NCI-H2081 (cell line): Measurements from ENCODE around the gene PLCG1.

Source experiments
- DNase-seq, 2 experiments: peaks; one replicate each; lab custom pipeline; 2025; lab: John Stamatoyannopoulos, UW

PLCG1 gene

DNA sequence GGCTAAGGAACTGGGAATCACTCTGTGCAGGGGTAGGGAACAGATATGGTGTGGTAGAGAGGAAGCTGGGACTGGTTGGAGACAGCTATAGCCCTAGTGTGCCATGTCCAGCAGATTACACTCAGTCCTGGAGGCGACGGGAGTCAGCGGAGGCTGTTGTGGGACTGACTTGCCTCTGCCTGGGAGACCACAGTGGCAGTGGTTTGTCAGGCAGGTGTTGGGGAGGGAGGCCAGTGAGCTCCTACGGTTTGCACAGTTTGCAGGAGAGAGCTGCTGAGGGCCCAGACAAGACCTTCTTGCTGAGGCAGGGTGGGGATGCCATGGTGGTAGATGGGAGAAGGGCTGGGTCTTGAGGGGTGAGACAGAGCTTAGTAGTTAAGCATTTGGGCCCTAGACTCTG, 4.9 kb downstream of the PLCG1 start:
- no peak for DNase-seq

DNA sequence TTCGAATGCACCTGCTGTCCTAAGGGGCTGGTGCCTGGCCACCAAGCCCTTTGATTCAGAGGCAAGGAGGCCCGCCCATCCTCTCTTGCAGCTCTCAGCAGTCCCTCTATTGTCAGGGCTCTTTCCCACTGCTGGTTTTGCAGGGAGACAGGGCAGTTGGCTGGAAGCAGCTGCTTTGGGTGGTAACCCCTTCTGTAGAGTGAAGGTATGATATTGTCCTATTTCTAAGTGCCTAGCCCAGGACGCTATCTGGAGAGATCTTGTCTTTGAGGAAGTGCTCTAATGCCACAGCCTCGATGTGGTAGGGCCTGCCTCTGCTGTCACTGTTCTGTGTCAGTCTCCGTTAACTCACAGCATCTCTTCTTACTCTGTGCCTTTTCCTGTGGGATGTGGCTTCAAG, 5.6 kb downstream of the PLCG1 start:
- DNase-seq, result no peak

DNA sequence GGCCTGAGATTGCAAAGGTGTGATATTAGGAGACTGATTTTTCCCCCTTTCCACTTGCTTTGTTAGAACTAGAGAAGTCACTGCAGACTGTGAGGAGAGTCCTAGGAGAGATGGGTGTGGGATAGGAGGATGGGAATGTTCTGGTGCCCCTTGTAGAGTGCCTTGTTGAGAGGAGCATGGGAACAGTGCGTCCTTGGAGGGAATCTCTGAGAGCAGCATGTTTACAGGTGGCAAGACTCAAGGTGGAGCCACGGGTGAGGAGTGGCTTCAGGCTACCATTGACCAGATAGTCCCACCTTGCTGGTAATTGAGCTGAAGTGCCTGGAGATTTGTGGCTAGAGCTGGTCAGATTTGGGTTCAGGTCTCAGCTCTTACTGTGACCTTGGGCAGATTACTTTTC, 6.0 kb downstream of the PLCG1 start:
- DNase-seq, result no peak

DNA sequence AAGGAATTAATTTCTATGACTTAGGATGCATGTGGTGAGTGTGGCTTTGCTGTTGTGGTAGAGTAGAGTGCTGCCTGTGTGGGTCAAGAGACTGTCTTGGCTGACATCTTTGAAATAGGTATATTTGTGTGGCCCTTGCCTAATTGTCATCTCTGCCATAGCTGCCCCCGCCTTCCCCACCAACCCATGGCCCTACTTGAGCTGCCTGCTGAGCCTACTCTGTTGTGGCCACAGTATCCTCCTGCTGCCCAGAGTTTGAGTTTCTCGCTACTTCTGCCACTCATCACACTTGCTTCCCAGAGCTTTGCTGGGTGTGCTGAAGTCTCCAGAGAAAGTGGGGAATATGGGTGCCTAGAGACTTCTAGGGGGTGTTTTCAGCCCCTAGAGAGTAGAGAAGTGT, 8.0 kb downstream of the PLCG1 start:
- DNase-seq, result no peak

DNA sequence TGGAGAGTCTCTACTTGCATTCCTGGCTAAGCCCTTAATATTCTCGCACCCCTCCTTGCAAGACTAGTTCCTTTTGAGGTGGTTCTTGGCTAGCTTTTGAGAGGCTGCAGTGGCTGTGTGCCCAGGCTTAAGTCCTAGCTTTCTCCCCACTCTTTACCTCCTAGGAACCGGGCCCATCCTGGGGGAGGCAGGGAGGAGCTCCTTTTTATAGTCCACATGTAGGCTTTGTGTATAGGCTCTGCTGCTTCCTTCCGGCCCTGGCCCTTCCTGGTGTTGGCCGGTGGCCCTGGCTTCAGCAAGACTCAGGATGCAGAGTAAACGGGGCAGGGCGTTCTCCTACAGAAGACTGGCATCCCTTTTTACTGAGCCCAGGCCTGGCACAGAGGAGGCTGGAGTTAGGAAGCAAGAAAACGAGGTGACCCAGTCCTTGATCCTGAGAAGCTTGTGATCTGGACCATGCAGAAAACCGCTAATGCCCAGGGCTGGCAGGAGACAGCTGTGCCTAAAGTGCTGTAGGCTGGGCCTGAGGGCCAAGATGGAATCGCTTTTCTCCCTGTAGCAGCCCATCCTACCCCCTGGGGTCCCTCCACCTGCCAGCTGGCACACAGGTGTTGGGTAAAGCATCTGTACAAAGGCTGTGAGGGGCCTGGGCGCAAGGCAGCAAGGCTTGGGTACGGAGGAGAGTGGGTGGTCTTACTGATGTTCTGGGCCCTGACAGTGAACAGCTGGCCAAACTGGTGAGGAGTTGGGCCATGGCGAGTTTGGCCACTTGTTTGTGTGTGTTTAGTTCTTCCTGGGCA, 8.7 kb downstream of the PLCG1 start:
- DNase-seq, result peak in 1 of 2 experiments; percentile 6

DNA sequence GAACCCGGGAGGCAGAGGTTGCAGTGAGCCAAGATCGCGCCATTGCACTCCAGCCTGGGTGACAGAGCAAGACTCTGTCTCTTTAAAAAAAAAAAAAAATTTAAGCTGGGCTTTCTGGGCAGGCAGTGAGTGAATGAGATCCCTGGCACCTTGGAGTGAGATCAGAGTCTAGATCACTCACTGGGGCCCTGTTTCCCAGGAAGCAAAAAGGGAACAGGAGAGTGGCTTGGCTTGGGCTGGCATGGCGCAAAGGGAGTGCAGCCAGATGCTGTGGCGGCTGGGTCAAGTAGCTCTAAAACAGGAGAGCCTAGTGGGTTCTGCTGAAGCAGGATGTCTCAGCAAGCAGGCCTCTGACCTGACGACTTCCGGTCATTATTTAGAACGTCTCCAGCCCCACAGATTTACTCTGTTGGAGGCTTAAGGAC, 10.4 kb downstream of the PLCG1 start:
- DNase-seq, result no peak

DNA sequence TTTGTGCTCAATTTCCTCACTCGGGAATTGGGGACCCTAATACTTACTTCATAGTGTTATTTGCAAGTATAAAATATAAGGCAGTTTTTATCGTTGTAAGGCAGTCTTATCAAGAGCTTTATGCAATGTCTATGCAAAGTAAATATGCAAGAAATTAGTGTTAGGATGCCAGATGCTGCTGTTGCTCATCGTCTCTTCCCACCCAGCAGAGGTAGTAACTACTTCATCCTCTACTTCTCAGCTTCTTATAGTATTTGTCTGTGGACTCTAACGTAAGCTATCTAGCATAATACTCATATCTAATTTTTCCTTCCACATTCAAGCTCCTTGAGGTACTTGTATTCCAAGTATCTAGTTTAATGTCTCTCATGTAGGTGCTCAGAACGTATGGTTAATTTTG, 11.6 kb downstream of the PLCG1 start:
- no peak for DNase-seq

DNA sequence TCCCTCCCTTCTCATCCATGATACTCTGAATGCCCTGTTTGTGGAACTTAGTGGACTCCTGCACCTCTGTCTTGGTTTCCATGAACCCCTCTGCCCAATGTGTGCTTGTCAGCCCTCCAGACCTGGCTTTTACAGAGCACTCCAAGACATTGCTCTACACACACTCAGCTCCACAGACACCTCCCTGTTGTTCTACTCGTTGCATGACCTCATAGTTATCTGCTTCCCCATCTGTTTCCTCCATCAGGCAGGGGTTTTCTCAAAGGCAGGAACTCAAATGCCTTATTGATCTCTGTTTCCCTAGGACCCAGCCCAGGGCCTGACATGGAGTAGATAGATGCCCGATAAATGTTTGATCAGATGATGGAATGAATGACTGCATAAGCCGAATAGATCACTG, 13.3 kb downstream of the PLCG1 start:
- DNase-seq, result no peak

DNA sequence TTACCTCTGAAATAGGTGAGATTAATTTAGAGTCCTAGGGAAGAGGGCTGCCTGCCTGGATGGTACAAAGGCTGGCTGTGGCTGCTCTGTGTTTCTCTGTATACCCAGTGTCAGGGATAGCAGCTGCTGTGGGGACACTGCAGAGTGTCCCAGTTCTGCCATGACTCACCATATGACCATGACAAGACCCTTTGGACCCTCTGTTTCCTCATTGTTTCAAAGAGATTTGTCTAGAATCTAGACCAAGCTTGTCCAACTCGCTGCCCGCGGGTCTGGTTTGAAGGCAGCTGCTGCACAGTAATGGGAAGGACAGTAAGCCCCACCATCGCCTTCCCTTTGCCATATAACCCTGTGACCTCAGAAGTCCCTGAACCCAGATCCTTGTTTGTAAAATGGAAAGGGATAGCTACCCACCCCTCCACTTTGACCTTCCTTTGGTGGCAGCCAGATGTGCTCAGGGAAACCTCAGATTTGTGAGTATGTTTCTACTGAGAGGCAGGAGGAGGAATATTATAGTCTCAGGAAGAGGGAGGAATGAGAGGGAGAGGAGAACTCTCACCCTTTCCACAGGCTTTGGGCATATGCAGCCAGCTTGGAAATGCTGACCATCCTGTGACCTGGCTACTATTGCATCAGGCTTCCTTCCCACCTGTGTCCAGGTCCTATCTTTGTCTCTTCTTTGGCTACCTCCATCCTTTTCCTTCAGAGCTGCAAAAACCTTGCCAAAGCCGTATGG, 14.0 kb downstream of the PLCG1 start:
- DNase-seq, result no peak

DNA sequence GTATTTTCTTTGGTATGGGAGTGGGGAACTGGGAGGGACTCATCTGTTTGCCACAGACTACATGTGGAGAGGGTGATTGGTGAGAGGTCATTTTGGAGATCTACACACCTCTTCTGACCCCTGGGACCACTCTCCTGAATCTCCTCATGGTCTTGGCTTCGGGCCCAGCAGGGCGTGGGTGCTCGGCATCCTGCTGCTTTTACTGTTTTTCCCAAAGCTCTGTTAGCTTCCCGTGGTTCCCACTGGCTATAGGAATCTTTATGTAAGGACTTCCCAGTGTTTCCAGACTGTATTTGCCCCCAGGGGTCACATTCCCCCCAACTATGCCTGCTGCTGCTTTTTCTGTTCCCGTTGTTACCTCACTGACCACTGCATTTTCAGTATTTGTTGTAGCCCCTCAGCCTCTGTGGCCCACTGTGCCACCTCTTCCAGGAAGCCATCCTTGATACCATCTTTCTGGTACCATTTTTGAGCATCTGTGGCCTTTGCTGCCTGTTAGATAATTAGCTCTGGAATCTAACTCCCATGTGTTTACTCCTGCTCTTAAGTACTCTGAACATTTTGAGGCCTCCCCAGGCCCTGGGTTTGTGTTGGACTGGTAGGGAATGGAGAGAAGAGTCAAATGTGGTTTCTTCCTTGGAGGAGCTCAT, 14.9 kb downstream of the PLCG1 start:
- DNase-seq, result no peak

DNA sequence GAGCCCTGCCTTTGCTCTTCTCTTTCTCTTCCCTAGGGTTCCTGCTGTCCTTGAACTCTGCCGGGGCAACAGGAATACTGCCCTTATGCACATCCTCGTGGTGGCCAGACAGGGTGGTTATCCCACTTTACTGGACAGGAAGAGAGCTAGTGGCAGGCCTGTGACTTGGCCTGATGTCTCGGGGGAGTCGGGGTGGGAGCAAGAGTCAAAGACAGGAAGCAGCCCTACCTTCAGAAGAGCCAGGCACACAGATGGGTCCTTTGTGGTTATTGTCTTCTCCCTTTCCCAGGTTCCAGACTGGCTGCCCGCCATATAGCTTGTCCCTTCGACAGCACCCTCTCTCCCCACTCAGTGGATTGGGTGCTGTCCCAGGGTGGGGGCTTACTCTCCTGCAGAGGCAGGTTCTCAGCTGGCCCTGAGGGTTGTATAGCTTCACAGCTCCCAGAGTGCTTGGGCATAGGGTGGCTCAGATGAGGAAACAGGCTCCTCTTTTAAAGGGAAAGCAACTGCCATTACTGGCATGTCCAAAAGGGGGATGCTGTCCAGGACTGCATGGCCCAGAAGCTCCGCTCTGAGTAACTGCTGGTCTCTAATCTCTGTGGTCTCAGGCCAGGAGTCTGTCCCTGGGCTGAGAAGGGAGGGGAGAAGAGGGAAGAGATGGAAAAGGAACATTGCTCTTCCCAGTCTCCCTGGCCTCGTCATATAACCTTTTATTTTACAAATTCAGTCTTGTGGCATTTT, 17.3 kb downstream of the PLCG1 start:
- no peak for DNase-seq

DNA sequence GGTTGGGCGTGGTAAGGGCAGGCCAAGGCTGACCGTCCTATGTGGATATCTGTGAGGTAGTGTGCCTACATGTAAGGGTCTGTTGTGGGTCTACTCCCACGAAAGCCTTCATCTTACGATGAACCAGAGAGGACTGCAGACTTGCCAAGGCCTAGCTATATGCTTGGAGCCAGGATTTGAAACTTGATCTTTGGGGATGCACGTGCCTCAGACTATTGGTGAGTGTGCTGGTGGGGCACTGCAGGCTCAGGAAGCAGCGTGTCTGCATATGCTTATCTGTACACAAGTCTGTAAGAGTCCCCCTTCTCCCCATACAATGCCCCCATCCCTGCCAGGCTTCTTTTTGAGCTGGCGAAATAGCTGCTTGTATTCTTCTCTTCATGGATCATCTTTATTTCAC, 17.9 kb downstream of the PLCG1 start:
- no peak for DNase-seq

DNA sequence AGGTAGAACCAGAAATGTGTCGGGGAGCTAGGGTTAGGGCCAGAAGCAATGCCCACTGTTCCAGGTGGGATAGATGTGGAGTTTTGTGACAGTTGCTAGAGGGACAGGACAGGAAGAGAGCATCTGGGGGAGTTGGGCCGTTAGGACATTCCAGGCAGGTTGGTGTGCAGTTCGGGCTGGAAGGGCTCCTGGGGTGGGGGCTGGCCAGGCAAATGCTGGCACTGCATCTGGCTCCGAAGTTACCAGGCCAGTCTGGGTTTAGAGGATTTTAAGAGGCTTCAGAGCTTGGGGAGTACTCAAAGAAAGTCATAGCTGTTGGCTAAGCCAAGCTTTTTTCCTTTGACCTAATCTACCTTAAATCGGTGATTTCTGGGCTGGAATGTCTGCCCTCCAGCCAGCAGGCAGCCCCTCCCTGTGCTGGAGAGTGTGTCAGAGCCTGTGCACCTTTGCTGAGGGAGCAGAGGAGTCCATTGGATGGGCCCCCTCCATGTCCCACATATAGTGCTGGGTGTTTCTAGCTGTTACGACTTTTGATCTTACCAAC, 20.8 kb downstream of the PLCG1 start:
- DNase-seq, result no peak

DNA sequence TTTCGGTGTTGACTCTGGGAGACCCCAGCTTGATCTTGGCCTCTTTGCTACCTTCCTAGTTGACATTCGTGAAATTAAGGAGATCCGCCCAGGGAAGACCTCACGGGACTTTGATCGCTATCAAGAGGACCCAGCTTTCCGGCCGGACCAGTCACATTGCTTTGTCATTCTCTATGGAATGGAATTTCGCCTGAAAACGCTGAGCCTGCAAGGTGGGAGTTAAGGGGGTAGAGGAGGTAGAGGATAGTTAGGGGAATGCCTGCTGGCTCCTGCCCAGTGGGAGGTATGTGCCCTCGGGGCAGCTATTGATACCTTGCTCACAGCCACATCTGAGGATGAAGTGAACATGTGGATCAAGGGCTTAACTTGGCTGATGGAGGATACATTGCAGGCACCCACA, 22.2 kb downstream of the PLCG1 start:
- no peak for DNase-seq

DNA sequence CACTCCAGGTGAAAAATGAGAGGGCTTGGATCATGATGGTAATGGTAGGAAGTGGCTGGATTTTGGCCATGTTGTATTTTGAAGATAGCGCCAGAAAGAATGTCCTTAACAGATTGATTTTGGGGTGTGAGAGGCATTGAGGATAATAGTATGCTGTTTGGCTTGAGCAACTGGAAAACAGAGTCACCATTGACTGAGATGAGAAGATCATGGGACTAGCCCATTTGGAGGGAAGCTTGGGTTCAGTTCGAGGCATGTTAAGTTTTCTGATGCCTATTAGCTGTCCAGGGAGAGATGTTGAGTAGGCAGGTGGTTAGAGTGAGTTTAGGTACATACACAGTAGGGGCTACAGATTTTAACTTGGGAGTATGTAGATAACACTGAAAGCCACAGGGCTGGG, 23.3 kb downstream of the PLCG1 start:
- DNase-seq, result no peak

DNA sequence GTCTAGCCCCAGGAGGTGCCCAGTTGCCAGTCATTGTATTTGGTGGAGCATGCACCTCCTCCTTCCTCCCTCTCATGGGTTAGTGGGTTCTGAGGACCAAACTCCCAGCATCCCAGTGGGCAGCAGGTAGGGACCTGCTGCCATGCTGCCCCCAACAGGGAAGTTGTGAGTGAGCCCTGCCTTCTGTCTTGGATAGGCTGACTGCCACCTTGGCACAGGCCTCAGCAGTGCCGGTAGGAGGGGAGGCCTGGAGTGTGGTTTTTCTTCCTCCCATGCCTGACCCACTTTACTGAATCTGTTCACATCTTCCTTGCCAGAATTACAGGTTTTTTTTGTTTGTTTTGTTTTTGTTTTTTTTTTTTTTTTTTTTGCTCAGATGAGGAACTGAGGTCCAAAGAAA, 24.5 kb downstream of the PLCG1 start:
- no peak for DNase-seq

DNA sequence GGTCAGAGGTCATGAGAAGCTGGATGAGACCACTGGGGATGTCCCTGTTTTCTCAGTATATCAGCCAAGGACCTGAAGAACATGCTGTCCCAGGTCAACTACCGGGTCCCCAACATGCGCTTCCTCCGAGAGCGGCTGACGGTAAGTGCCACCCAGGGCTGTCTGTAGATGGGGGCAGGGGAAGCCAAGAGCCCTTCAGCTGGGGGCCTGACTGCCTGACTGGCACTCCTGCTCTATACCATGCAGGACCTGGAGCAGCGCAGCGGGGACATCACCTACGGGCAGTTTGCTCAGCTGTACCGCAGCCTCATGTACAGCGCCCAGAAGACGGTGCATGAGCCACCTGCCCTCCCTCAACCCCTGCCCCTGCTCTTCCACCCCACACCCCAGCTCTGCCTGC, 25.1 kb downstream of the PLCG1 start:
- DNase-seq, result no peak

DNA sequence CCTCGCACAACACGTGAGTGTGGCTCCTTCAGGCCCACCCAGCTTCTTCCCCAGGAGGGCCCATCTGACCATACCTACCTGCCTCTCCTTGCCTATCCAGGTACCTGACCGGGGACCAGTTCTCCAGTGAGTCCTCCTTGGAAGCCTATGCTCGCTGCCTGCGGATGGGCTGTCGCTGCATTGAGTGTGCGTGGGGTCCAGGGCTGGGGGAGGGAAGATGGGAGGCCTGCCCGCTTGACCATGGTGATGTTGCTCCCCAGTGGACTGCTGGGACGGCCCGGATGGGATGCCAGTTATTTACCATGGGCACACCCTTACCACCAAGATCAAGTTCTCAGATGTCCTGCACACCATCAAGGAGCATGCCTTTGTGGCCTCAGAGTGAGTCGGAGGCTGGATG, 26.5 kb downstream of the PLCG1 start:
- no peak for DNase-seq

DNA sequence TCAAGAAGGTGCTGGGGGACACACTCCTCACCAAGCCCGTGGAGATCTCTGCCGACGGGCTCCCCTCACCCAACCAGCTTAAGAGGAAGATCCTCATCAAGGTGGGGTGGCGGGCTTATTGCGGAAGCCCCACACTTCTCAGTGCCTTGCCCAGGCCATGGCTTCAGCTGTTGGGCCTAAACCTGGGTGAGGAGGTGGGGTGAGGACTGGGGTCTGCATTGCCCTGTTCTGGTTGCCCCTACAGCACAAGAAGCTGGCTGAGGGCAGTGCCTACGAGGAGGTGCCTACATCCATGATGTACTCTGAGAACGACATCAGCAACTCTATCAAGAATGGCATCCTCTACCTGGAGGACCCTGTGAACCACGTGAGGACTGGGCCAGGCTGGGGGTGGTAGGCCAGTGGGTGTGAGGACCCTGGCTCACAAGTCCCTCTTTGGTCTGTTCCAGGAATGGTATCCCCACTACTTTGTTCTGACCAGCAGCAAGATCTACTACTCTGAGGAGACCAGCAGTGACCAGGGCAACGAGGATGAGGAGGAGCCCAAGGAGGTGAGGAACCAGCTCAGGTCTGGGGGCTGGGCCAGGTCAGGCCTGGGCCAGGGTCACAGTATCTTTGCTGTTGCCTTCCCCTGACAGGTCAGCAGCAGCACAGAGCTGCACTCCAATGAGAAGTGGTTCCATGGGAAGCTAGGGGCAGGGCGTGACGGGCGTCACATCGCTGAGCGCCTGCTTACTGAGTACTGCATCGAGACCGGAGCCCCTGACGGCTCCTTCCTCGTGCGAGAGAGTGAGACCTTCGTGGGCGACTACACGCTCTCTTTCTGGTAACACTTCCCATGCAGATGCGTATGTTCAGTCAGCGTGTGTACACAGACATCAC, 27.9 kb downstream of the PLCG1 start:
- no peak for DNase-seq

DNA sequence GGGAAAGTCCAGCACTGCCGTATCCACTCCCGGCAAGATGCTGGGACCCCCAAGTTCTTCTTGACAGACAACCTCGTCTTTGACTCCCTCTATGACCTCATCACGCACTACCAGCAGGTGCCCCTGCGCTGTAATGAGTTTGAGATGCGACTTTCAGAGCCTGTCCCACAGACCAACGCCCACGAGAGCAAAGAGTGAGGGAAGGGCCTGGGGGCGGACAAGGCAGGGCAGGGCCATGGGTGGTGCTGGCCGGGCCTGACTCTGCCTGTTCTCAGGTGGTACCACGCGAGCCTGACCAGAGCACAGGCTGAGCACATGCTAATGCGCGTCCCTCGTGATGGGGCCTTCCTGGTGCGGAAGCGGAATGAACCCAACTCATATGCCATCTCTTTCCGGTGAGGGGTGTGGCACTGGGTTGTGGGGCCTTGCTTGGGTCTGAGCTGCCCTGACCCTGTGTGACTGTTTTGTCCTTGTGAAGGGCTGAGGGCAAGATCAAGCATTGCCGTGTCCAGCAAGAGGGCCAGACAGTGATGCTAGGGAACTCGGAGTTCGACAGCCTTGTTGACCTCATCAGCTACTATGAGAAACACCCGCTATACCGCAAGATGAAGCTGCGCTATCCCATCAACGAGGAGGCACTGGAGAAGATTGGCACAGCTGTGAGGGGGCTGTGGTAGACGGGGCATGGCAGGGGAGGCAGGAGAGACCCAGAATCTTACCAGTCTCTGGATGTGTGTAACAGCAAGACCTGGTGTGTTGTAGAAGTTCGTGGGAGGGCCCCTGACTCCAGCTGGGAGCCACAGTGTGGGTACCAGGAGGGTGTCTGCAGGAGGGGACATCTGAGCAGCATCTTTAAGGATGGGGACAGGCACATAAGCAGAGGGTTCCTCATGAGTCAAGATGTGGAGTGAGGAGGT, 29.1 kb downstream of the PLCG1 start:
- DNase-seq, result no peak
